HCT116 (cell line): ENCODE data around the gene RPRD1B. TPM values are rescaled to one million over a fixed set of nuclear protein-coding genes. Genes with fewer than 3 reads are reported as not detected.

Experiments used
- ATAC-seq: fragments of 200-7000 bp; cut with Tn5 transposase; 2 replicates; pipeline ENCODE4 v1.9.1; 2020; ENCODE audit warnings: mild to moderate bottlenecking, moderate library complexity
- BruUV-seq: library from RNA; stranded (reverse); fragments of 400-500 nt; replicated peaks from 2 replicates; lab custom pipeline; 2021; lab: Mats Ljungman, UMichigan
- CTCF ChIA-PET: fragments of 300-600 bp; sonication (Branson Sonifier 250); formaldehyde crosslinking; loops from one replicate; lab custom pipeline; 2021; ENCODE audit warnings: antibody characterized with exemption; lab: Charles Lee
- POLR2A ChIA-PET: fragments of 300-600, 350-600 bp; sonication (Branson Sonifier 250); formaldehyde crosslinking; loops from one replicate; lab custom pipeline; 2021; ENCODE audit warnings: antibody characterized with exemption; lab: Charles Lee
- RAD21 ChIA-PET, 2 experiments: fragments of 300-600 bp; sonication (Branson Sonifier 250); formaldehyde crosslinking; loops; one replicate each; lab custom pipeline; 2023; ENCODE audit warnings: low total read pairs in 2 of 2; ENCODE audit not compliant: uncharacterized antibody in 2 of 2, unreplicated experiment in 2 of 2, low non-redundant PET in 1 of 2; lab: Charles Lee
- DNase-seq: peaks from one replicate; pipeline ENCODE4 v3.0.0-alpha.2; 2010; ENCODE audit warnings: low read depth, low spot score
- H2AFZ ChIP-seq: fragments of 200-600 bp; shearing (Covaris generic), sonication (generic); 2 replicates; pipeline ENCODE4 v1.6.1; 2017; ENCODE audit warnings: low read depth, mixed run types, mixed read lengths, antibody characterized with exemption, low read length; ENCODE audit not compliant: poor library complexity, severe bottlenecking
- H3K27ac ChIP-seq: 2 replicates; pipeline ENCODE4 v1.5.1; 2012; ENCODE audit warnings: low read depth, low read length
- H3K27me3 ChIP-seq: fragments of 200-600 bp; sonication (generic); 2 replicates; pipeline ENCODE4 v1.6.1; 2016; ENCODE audit warnings: mixed run types, low read length, mixed read lengths; ENCODE audit not compliant: insufficient read depth
- H3K36me3 ChIP-seq, 2 experiments: fragments of 200-500 bp in 1 of 2; fragments of 200-600 bp in 1 of 2; sonication (Bioruptor generic) in 1 of 2; sonication (generic) in 1 of 2; 2 replicates each; pipeline versions ENCODE4 v1.5.1 to v1.6.1; 2014 to 2016; ENCODE audit warnings: low read length in 2 of 2, inconsistent platforms in 1 of 2, mixed read lengths in 1 of 2, mixed run types in 1 of 2; ENCODE audit not compliant: insufficient read depth in 2 of 2, control insufficient read depth in 1 of 2
- H3K4me1 ChIP-seq, 2 experiments: fragments of 200-600 bp in 1 of 2; sonication (generic) in 1 of 2; 2 replicates each; pipeline versions ENCODE4 v1.5.1 to v1.6.1; 2012 to 2017; ENCODE audit warnings: low read length in 2 of 2, inconsistent platforms in 1 of 2, mild to moderate bottlenecking in 1 of 2, mixed read lengths in 1 of 2, mixed run types in 1 of 2, moderate library complexity in 1 of 2; ENCODE audit not compliant: insufficient read depth in 2 of 2, control insufficient read depth in 1 of 2
- H3K4me2 ChIP-seq: fragments of 200-600 bp; sonication (generic); 2 replicates; pipeline ENCODE4 v1.6.1; 2017; ENCODE audit warnings: mixed run types, low read length, mixed read lengths
- H3K4me3 ChIP-seq, 2 experiments: fragments of 200-600 bp in 1 of 2; sonication (generic) in 1 of 2; replicated peaks in 1 of 2; 2 replicates each; pipeline ENCODE4 v1.5.1; 2011 to 2016; ENCODE audit warnings: low read length in 2 of 2, control low read depth in 1 of 2, low read depth in 1 of 2, mild to moderate bottlenecking in 1 of 2, mixed read lengths in 1 of 2, mixed run types in 1 of 2
- H3K79me2 ChIP-seq: fragments of 200-600 bp; sonication (generic); 2 replicates; pipeline ENCODE4 v1.6.1; 2017; ENCODE audit warnings: mild to moderate bottlenecking, mixed run types, low read length, moderate library complexity, mixed read lengths; ENCODE audit not compliant: insufficient read depth
- H3K9ac ChIP-seq: fragments of 200-600 bp; sonication (generic); 2 replicates; pipeline ENCODE4 v1.6.1; 2016; ENCODE audit warnings: low read length, mixed read lengths
- H3K9me2 ChIP-seq: fragments of 200-600 bp; sonication (generic), shearing (Covaris generic); 2 replicates; pipeline ENCODE4 v1.6.1; 2017; ENCODE audit warnings: mixed run types, mild to moderate bottlenecking, moderate library complexity; ENCODE audit not compliant: insufficient read depth
- H3K9me3 ChIP-seq, 2 experiments: fragments of 200-500 bp in 1 of 2; fragments of 200-600 bp in 1 of 2; sonication (Bioruptor generic) in 1 of 2; sonication (generic) in 1 of 2; 2 replicates each; pipeline ENCODE4 v1.6.1; 2014 to 2017; ENCODE audit warnings: low read length in 2 of 2, mixed read lengths in 2 of 2, inconsistent platforms in 1 of 2, low read depth in 1 of 2, mild to moderate bottlenecking in 1 of 2, mixed run types in 1 of 2, moderate library complexity in 1 of 2; ENCODE audit not compliant: control insufficient read depth in 1 of 2, insufficient read depth in 1 of 2
- H4K20me1 ChIP-seq: fragments of 200-600 bp; sonication (generic), shearing (Covaris generic); 2 replicates; pipeline ENCODE4 v1.6.1; 2017; ENCODE audit warnings: mixed run types, mild to moderate bottlenecking, moderate library complexity; ENCODE audit not compliant: insufficient read depth
- ATF3 ChIP-seq: IDR thresholded peaks from 2 replicates; pipeline ENCODE4 v1.6.1; 2012
- CBX3 ChIP-seq: IDR thresholded peaks from 2 replicates; pipeline ENCODE4 v1.6.1; 2012; ENCODE audit warnings: low read depth
- EGR1 ChIP-seq: IDR thresholded peaks from 2 replicates; pipeline ENCODE4 v1.6.1; 2012; ENCODE audit warnings: low read depth
- ELF1 ChIP-seq: IDR thresholded peaks from 2 replicates; pipeline ENCODE4 v1.6.1; 2012; ENCODE audit warnings: low read depth, borderline replicate concordance
- EZH2 ChIP-seq: fragments of 200-600 bp; sonication (generic); IDR thresholded peaks from 2 replicates; pipeline ENCODE4 v1.6.1; 2017; ENCODE audit warnings: antibody characterized with exemption, mixed run types
- FOSL1 ChIP-seq: IDR thresholded peaks from 2 replicates; pipeline ENCODE4 v1.6.1; 2012; ENCODE audit warnings: low read depth
- POLR2A ChIP-seq: IDR thresholded peaks from 2 replicates; pipeline ENCODE4 v1.7.0; 2011; ENCODE audit warnings: borderline replicate concordance; ENCODE audit not compliant: insufficient read depth, insufficient read length; ENCODE audit errors: extremely low read depth
- POLR2AphosphoS5 ChIP-seq: IDR thresholded peaks from 2 replicates; pipeline ENCODE4 v1.6.1; 2011; ENCODE audit warnings: mild to moderate bottlenecking, low read depth, low read length, moderate library complexity
- RAD21 ChIP-seq: IDR thresholded peaks from 2 replicates; pipeline ENCODE4 v1.6.1; 2012; ENCODE audit warnings: low read depth, mild to moderate bottlenecking
- SIN3A ChIP-seq: IDR thresholded peaks from 2 replicates; pipeline ENCODE4 v1.6.1; 2012; ENCODE audit warnings: low read depth
- YY1 ChIP-seq: IDR thresholded peaks from 2 replicates; pipeline ENCODE4 v1.6.1; 2011; ENCODE audit warnings: low read length, low read depth, moderate library complexity, mild to moderate bottlenecking; ENCODE audit not compliant: insufficient replicate concordance; ENCODE audit errors: extremely low read depth
- ZBTB33 ChIP-seq: IDR thresholded peaks from 2 replicates; pipeline ENCODE4 v1.6.1; 2011; ENCODE audit warnings: mild to moderate bottlenecking, low read length, moderate library complexity; ENCODE audit not compliant: insufficient replicate concordance; ENCODE audit errors: extremely low read depth
- ZFX ChIP-seq: fragments of 450-650 bp; IDR thresholded peaks from 2 replicates; pipeline ENCODE4 v1.6.1; 2017
- ZNF274 ChIP-seq: fragments of 200-500 bp; sonication (Bioruptor generic); IDR thresholded peaks from 2 replicates; pipeline ENCODE4 v1.6.1; 2014; ENCODE audit warnings: mild to moderate bottlenecking, low read depth, low read length, inconsistent platforms
- intact Hi-C: fragments of 100-400 bp; cut with micrococcal nuclease; formaldehyde crosslinking; loops from 2 replicates; pipeline ENCODE4 v1.10.0; 2022
- total RNA-seq: library from RNA; stranded (reverse); gene quantifications from one replicate; pipeline ENCODE4 v1.2.1, GENCODE V29; 2021; ENCODE audit not compliant: unreplicated experiment
- TF ChIP-seq, protein P1 (sequence below): IDR thresholded peaks from 2 replicates; pipeline ENCODE4 v1.6.1; 2012; ENCODE audit warnings: low read depth

Gene RPRD1B
- total RNA-seq, 1 experiment from 2014 or later, result 30.7 TPM

DNA sequence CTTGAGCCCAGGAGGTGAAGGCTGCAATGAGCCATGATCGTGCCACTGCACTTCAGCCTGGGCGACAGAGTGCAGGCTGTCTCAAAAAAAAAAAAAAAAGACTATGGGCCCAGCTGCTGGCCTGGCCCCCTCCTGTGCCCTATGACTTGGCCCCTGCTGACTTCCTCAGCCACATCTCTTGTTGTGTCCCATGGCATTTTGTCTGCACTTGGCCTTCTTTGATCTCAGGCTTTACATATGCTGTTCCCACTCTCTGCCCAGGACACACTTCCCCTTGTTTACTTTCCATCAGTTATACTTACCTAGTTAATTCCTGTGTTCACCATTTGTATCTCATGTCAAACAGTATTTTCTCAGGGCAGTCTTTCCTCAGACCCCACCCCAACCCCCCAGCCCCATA is 44.5 kb downstream of the RPRD1B start:
- no peak for TF ChIP-seq RAD21

DNA sequence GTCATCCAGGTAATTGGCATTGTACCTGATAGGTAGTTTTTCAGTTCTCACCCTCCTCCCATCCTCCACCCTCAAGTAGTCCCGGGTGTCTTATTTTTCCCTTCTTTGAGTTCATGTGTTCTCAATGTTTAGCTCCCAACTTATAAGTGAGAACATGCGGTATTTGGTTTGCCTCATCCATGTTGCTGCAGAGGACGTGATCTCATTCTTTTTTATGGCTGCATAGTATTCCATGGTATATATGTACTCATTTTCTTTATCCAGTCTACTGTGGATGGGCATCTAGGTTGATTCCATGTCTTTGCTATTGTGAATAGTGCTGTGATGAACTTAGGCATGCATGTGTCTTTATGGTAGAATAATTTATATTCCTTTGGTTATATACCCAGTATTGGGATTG is 45.8 kb downstream of the RPRD1B start:
- H3K27ac ChIP-seq, result no peak overlapping the region
- TF ChIP-seq EGR1 (no peak), POLR2AphosphoS5 (no peak), ZFX (no peak), FOSL1 (no peak), ZBTB33 (no peak), SIN3A (no peak), CBX3 (no peak), ZNF274 (no peak), ATF3 (no peak), ELF1 (no peak), YY1 (no peak), POLR2A (no peak), EZH2 (no peak)
- TF ChIP-seq, protein P1, sequence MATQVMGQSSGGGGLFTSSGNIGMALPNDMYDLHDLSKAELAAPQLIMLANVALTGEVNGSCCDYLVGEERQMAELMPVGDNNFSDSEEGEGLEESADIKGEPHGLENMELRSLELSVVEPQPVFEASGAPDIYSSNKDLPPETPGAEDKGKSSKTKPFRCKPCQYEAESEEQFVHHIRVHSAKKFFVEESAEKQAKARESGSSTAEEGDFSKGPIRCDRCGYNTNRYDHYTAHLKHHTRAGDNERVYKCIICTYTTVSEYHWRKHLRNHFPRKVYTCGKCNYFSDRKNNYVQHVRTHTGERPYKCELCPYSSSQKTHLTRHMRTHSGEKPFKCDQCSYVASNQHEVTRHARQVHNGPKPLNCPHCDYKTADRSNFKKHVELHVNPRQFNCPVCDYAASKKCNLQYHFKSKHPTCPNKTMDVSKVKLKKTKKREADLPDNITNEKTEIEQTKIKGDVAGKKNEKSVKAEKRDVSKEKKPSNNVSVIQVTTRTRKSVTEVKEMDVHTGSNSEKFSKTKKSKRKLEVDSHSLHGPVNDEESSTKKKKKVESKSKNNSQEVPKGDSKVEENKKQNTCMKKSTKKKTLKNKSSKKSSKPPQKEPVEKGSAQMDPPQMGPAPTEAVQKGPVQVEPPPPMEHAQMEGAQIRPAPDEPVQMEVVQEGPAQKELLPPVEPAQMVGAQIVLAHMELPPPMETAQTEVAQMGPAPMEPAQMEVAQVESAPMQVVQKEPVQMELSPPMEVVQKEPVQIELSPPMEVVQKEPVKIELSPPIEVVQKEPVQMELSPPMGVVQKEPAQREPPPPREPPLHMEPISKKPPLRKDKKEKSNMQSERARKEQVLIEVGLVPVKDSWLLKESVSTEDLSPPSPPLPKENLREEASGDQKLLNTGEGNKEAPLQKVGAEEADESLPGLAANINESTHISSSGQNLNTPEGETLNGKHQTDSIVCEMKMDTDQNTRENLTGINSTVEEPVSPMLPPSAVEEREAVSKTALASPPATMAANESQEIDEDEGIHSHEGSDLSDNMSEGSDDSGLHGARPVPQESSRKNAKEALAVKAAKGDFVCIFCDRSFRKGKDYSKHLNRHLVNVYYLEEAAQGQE, result no peak

More for the DNA sequence above, 44.5 kb downstream of the RPRD1B start:
- peaks cover 0 to 4% of the 10 kb centered on the region in 2 experiments; a peak in 2 of 4 replicates for H3K36me3 ChIP-seq
- no peaks in the 10 kb centered on the region for H3K9me3 ChIP-seq
- no peaks in the 10 kb centered on the region for H3K27me3 ChIP-seq
- no peak overlapping the region for H3K4me3 ChIP-seq
- ChIA-PET POLR2A (no interaction called here), RAD21 (no interaction called here), CTCF (no interaction called here)
- H4K20me1 ChIP-seq, result no peaks in the 10 kb centered on the region
- no peak overlapping the region for H3K27ac ChIP-seq
- no peak for DNase-seq
- H3K79me2 ChIP-seq, result peaks cover 40% of the 10 kb centered on the region
- no peak overlapping the region for H3K9ac ChIP-seq
- no peaks in the 10 kb centered on the region for H3K9me2 ChIP-seq
- H3K4me1 ChIP-seq, result no peaks in the 10 kb centered on the region
- ATAC-seq, result no peak
- intact Hi-C loops, result no loop called here
- no peak overlapping the region for H2AFZ ChIP-seq
- no TSS peak for BruUV-seq
- no peak overlapping the region for H3K4me2 ChIP-seq

More for the DNA sequence above, 45.8 kb downstream of the RPRD1B start:
- Histone ChIP-seq H2AFZ (no peak overlapping the region), H3K36me3 (peaks cover 0 to 3% of the 10 kb centered on the region in 2 experiments; a peak in 2 of 4 replicates), H3K4me1 (no peaks in the 10 kb centered on the region), H3K79me2 (peaks cover 44% of the 10 kb centered on the region), H3K4me2 (no peak overlapping the region), H3K9ac (no peak overlapping the region), H3K27me3 (no peaks in the 10 kb centered on the region), H3K9me2 (no peaks in the 10 kb centered on the region), H4K20me1 (no peaks in the 10 kb centered on the region), H3K4me3 (no peak overlapping the region), H3K9me3 (no peaks in the 10 kb centered on the region)
- intact Hi-C loops, result no loop called here
- ATAC-seq, result no peak
- ChIA-PET POLR2A (no interaction called here), RAD21 (no interaction called here), CTCF (no interaction called here)
- BruUV-seq, result no TSS peak
- no peak for DNase-seq
